ENCODE measurements around the gene CTNND2. TPM values are rescaled to one million over a fixed set of nuclear protein-coding genes. Genes with fewer than 3 reads are reported as not detected.

CTNND2 gene
- total RNA-seq, 1 donor from 2014 or later, result 0.29 TPM

- no peak for DNase-seq (ENCODE audit: low read depth)
- Histone ChIP-seq H3K27me3 (ENCODE audit: control insufficient read depth, insufficient read depth, low read length) (no peaks in the 10 kb centered on the region), H3K4me3 (ENCODE audit: low read depth, low read length) (no peak overlapping the region), H3K36me3 (ENCODE audit: control insufficient read depth, insufficient read depth, low read length) (no peaks in the 10 kb centered on the region)
- no peak for TF ChIP-seq CTCF (IDR thresholded peaks at IDR 0.05; ENCODE audit: insufficient read depth, low read length, poor library complexity, severe bottlenecking)
Observed at GRCh38 chr5:11590475-11590874, 313.8 kb downstream of the CTNND2 start.

- TF ChIP-seq CTCF (IDR thresholded peaks at IDR 0.05; ENCODE audit: insufficient read depth, low read length, poor library complexity, severe bottlenecking), result no peak
- Histone ChIP-seq H3K27me3 (ENCODE audit: control insufficient read depth, insufficient read depth, low read length) (no peaks in the 10 kb centered on the region), H3K36me3 (ENCODE audit: control insufficient read depth, insufficient read depth, low read length) (no peaks in the 10 kb centered on the region), H3K4me3 (ENCODE audit: low read depth, low read length) (no peak overlapping the region)
- no peak for DNase-seq (ENCODE audit: low read depth)
Observed at GRCh38 chr5:11588803-11589202, 315.4 kb downstream of the CTNND2 start.

- H3K27me3 ChIP-seq (ENCODE audit: control insufficient read depth, insufficient read depth, low read length), result no peaks in the 10 kb centered on the region
- H3K4me3 ChIP-seq (ENCODE audit: low read depth, low read length), result no peak overlapping the region
- no peaks in the 10 kb centered on the region for H3K36me3 ChIP-seq (ENCODE audit: control insufficient read depth, insufficient read depth, low read length)
- TF ChIP-seq CTCF (IDR thresholded peaks at IDR 0.05; ENCODE audit: insufficient read depth, low read length, poor library complexity, severe bottlenecking), result no peak
- DNase-seq (ENCODE audit: low read depth), result no peak
Observed at GRCh38 chr5:11584017-11584416, 320.2 kb downstream of the CTNND2 start.

- H3K4me3 ChIP-seq (ENCODE audit: low read depth, low read length), result no peak overlapping the region
- H3K27me3 ChIP-seq (ENCODE audit: control insufficient read depth, insufficient read depth, low read length), result no peaks in the 10 kb centered on the region
- DNase-seq (ENCODE audit: low read depth), result no peak
- no peak for TF ChIP-seq CTCF (IDR thresholded peaks at IDR 0.05; ENCODE audit: insufficient read depth, low read length, poor library complexity, severe bottlenecking)
- no peaks in the 10 kb centered on the region for H3K36me3 ChIP-seq (ENCODE audit: control insufficient read depth, insufficient read depth, low read length)
Observed at GRCh38 chr5:11579351-11579750, 324.9 kb downstream of the CTNND2 start.

GRCh38 chr5:11574787-11575186 is 329.5 kb downstream of the CTNND2 start:
- H3K4me3 ChIP-seq (ENCODE audit: low read depth, low read length), result no peak overlapping the region
- no peaks in the 10 kb centered on the region for H3K36me3 ChIP-seq (ENCODE audit: control insufficient read depth, insufficient read depth, low read length)
- no peak for DNase-seq (ENCODE audit: low read depth)
- TF ChIP-seq CTCF (IDR thresholded peaks at IDR 0.05; ENCODE audit: insufficient read depth, low read length, poor library complexity, severe bottlenecking), result no peak
- H3K27me3 ChIP-seq (ENCODE audit: control insufficient read depth, insufficient read depth, low read length), result no peaks in the 10 kb centered on the region

GRCh38 chr5:11573140-11573992 is 330.9 kb downstream of the CTNND2 start:
- no peak for DNase-seq (ENCODE audit: low read depth)
- no peak for TF ChIP-seq CTCF (IDR thresholded peaks at IDR 0.05; ENCODE audit: insufficient read depth, low read length, poor library complexity, severe bottlenecking)
- Histone ChIP-seq H3K27me3 (ENCODE audit: control insufficient read depth, insufficient read depth, low read length) (no peaks in the 10 kb centered on the region), H3K36me3 (ENCODE audit: control insufficient read depth, insufficient read depth, low read length) (no peaks in the 10 kb centered on the region), H3K4me3 (ENCODE audit: low read depth, low read length) (no peak overlapping the region)
